ENCODE measurements around the gene SPRR2B. TPM values are rescaled to one million over a fixed set of nuclear protein-coding genes. Genes with fewer than 3 reads are reported as not detected.

Gene SPRR2B
- total and polyA plus RNA-seq, 9 of the 15 experiments (the other 6 are each of a cell fraction or from before 2014, with no cell fraction given), result not detected

DNA sequence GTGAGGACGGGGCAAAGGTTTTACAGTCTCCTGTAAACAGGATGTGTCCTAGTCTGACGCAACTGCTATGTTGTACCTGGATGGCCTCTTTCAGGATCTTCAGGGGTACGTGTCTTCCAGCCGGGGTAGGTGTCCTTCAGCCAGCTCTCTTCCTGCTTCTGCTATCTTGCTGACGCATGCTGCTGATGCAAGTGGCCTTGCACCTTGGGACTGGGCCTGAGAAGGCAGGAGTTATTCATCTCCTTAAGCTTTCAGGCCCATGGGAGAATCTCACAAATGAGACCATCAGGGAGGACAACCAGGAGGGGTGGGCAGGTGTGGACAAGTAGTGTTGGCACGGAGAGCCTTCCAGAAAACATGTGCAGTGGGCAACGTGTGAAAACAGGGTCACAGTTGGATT lies 48.3 kb downstream of the SPRR2B start (continued):
- TF ChIP-seq, protein P1, sequence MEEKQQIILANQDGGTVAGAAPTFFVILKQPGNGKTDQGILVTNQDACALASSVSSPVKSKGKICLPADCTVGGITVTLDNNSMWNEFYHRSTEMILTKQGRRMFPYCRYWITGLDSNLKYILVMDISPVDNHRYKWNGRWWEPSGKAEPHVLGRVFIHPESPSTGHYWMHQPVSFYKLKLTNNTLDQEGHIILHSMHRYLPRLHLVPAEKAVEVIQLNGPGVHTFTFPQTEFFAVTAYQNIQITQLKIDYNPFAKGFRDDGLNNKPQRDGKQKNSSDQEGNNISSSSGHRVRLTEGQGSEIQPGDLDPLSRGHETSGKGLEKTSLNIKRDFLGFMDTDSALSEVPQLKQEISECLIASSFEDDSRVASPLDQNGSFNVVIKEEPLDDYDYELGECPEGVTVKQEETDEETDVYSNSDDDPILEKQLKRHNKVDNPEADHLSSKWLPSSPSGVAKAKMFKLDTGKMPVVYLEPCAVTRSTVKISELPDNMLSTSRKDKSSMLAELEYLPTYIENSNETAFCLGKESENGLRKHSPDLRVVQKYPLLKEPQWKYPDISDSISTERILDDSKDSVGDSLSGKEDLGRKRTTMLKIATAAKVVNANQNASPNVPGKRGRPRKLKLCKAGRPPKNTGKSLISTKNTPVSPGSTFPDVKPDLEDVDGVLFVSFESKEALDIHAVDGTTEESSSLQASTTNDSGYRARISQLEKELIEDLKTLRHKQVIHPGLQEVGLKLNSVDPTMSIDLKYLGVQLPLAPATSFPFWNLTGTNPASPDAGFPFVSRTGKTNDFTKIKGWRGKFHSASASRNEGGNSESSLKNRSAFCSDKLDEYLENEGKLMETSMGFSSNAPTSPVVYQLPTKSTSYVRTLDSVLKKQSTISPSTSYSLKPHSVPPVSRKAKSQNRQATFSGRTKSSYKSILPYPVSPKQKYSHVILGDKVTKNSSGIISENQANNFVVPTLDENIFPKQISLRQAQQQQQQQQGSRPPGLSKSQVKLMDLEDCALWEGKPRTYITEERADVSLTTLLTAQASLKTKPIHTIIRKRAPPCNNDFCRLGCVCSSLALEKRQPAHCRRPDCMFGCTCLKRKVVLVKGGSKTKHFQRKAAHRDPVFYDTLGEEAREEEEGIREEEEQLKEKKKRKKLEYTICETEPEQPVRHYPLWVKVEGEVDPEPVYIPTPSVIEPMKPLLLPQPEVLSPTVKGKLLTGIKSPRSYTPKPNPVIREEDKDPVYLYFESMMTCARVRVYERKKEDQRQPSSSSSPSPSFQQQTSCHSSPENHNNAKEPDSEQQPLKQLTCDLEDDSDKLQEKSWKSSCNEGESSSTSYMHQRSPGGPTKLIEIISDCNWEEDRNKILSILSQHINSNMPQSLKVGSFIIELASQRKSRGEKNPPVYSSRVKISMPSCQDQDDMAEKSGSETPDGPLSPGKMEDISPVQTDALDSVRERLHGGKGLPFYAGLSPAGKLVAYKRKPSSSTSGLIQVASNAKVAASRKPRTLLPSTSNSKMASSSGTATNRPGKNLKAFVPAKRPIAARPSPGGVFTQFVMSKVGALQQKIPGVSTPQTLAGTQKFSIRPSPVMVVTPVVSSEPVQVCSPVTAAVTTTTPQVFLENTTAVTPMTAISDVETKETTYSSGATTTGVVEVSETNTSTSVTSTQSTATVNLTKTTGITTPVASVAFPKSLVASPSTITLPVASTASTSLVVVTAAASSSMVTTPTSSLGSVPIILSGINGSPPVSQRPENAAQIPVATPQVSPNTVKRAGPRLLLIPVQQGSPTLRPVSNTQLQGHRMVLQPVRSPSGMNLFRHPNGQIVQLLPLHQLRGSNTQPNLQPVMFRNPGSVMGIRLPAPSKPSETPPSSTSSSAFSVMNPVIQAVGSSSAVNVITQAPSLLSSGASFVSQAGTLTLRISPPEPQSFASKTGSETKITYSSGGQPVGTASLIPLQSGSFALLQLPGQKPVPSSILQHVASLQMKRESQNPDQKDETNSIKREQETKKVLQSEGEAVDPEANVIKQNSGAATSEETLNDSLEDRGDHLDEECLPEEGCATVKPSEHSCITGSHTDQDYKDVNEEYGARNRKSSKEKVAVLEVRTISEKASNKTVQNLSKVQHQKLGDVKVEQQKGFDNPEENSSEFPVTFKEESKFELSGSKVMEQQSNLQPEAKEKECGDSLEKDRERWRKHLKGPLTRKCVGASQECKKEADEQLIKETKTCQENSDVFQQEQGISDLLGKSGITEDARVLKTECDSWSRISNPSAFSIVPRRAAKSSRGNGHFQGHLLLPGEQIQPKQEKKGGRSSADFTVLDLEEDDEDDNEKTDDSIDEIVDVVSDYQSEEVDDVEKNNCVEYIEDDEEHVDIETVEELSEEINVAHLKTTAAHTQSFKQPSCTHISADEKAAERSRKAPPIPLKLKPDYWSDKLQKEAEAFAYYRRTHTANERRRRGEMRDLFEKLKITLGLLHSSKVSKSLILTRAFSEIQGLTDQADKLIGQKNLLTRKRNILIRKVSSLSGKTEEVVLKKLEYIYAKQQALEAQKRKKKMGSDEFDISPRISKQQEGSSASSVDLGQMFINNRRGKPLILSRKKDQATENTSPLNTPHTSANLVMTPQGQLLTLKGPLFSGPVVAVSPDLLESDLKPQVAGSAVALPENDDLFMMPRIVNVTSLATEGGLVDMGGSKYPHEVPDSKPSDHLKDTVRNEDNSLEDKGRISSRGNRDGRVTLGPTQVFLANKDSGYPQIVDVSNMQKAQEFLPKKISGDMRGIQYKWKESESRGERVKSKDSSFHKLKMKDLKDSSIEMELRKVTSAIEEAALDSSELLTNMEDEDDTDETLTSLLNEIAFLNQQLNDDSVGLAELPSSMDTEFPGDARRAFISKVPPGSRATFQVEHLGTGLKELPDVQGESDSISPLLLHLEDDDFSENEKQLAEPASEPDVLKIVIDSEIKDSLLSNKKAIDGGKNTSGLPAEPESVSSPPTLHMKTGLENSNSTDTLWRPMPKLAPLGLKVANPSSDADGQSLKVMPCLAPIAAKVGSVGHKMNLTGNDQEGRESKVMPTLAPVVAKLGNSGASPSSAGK (IDR thresholded peaks at IDR 0.05), result peak; percentile 66
- TF ChIP-seq, protein P2, sequence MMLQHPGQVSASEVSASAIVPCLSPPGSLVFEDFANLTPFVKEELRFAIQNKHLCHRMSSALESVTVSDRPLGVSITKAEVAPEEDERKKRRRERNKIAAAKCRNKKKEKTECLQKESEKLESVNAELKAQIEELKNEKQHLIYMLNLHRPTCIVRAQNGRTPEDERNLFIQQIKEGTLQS (IDR thresholded peaks at IDR 0.05), result peak; percentile 82
- TF ChIP-seq, protein P2 (CRISPR knock-in tag; conservative IDR thresholded peaks at IDR 0.05), result no peak
- TF ChIP-seq SMAD4 (CRISPR knock-in tag; conservative IDR thresholded peaks at IDR 0.05) (peak; percentile 37; the same call in 1 of the 2 replicates), KDM4B (IDR thresholded peaks at IDR 0.05; ENCODE audit: borderline replicate concordance in 2 of 2, low read depth in 1 of 2) (no peak), CREM (IDR thresholded peaks at IDR 0.05; ENCODE audit: low read depth) (peak; percentile 29; the same call in 1 of the 2 replicates), ZBTB5 (IDR thresholded peaks at IDR 0.05) (no peak), CEBPG (CRISPR knock-in tag; IDR thresholded peaks at IDR 0.05) (no peak), CEBPG (tag; conservative IDR thresholded peaks at IDR 0.05 in 1 of 2, IDR thresholded peaks at IDR 0.05 in 1 of 2) (peak in 1 of 2 experiments; percentile 41; a peak in 1 of 4 replicates), CEBPB (tag; IDR thresholded peaks at IDR 0.05) (0 out of 2 replicates have a peak, but pooled peaks have one; percentile 29), NFIX (CRISPR knock-in tag; IDR thresholded peaks at IDR 0.05; ENCODE audit: low read depth) (no peak), RBBP5 (IDR thresholded peaks at IDR 0.05; ENCODE audit: borderline replicate concordance, insufficient read depth, low read length, poor library complexity, severe bottlenecking) (no peak), NR4A1 (CRISPR knock-in tag; IDR thresholded peaks at IDR 0.05) (no peak), NR4A1 (tag; IDR thresholded peaks at IDR 0.05) (no peak), ZNF316 (IDR thresholded peaks at IDR 0.05) (no peak)
